ENCODE data around the gene ASB8.

Gene ASB8, protein sequence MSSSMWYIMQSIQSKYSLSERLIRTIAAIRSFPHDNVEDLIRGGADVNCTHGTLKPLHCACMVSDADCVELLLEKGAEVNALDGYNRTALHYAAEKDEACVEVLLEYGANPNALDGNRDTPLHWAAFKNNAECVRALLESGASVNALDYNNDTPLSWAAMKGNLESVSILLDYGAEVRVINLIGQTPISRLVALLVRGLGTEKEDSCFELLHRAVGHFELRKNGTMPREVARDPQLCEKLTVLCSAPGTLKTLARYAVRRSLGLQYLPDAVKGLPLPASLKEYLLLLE
- 10.9 to 46.4 (median 28.0) reads per million in 17 experiments for total RNA-seq

DNA sequence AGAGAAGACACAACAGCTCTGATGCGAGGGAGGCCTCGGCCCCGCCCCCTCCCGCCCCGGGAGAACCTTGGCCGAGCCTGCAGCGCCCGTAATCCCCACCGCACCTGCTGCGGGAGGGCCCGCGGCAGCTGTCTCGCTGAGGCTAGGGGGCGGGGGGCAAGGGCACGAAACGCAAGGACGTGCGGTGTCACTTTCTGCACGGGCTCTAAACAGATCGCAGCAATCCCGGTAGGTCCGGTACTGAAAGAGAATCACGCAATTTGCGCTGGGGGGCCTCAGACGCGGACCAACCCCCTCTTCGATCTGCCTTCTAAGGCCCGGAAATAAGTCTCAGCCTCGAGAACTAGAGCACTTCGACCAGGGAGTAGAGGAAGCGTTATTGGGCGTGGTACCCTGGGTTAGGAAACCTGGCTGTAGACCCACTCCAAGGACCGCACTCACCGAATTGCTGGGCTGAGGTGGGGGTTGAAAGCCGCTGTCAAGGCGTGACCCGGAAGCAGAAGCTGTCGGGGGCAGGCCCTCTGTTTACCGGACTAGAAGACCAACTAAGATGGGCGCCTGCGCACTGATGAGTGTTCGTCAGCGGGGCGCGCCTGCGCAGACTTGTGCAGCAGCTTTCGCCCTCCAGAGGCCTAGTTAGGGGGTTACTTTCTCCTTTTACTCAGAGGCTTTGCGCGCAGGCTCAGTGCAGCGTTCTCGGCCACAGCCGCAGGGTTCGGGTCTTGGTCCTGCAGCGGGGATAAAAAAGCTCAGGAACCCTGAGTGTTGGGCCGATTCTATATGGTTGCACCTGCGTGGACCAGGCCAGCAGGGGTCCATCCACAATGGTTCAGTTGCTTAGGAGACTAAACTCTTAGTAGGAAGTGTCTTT, at the start of gene ASB8:
ASB8 (minus strand) TSS at position 498 of the 871 bp plus-strand sequence. CDS start 4,019 bp downstream, outside the sequence.
- peak; percentile 98 to 99 (median 99) for DNase-seq

DNA sequence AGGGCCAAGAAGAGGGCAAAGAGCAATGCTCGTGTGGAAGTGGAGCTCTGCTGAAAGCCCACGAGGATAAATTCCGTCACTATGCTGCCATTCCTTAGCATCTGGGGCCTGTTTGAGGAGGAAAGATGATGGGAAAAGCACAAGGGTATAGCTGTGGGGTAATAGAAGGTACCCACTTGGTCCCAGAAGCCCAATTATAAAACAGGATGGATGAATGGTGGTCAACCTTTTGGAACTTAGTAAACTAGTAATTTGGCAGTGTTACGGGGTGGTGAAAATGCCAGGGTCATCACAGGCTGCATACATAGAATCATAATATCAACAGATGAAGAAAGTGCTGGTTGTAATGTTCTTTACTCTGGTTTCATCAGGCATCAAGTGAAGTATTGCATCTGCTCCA, 45.9 kb upstream of the ASB8 start, which contains the start of gene OR10AD1:
OR10AD1 (minus strand) TSS at position 101 of the 400 bp plus-strand sequence; CDS start at position 101, 0 bp downstream.
- no peak for DNase-seq

DNA sequence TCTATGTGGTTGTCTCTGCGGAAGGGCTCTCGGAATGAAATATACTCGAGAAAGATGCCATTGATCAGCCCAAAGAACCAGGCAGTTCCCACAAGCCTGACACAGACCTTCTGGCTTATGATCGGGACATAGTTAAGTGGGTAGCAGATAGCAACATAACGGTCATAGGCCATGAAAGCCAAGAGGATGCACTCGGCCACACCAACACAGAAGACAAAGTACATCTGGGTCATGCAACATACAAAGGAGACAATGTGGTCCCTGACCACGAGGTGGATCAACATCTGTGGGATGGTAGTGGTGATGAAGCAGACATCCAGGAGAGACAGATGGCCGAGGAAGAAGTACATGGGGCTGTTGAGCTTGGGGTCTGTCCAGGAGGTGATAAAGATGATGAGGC, 45.5 kb upstream of the ASB8 start:
- DNase-seq: no peak

DNA sequence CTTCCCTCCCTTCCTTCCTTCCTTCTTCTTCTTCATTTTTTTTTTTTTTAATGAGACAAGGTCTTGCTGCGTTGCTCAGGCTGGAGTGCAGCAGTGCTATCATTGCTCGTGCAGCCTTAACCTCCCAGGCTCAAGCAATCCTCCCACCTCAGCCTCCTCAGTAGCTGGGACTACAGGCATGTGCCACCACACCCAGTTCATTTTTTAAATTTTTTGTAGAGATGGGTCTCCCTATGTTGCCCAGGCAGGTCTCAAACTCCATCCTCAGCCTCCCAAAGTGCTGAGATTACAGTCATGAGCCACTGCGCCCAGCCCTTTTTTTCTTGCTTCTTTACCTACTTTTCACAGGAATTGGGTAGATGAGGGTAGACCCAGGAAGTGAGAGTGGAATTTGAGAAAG, 44.2 kb upstream of the ASB8 start:
- no peak for DNase-seq

DNA sequence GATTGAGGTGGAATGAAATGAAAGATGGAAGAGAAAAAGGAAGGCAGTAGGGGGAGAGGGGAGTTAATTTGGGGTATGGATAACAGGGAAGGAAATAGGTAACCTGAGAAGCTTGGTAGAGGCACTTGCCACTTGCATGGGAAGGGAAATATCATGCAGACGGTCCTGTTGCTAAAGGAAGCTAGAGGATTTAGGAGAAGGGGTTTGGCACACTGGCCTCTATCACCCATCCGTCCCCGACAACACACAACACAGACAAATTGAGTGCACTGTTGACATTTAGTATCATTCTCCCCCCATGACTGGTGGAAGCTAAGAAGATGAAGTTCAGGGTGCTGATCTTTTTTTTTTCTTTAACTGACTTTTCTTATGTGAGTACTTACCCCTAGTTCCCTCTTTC, 43.8 kb upstream of the ASB8 start:
- no peak for DNase-seq

DNA sequence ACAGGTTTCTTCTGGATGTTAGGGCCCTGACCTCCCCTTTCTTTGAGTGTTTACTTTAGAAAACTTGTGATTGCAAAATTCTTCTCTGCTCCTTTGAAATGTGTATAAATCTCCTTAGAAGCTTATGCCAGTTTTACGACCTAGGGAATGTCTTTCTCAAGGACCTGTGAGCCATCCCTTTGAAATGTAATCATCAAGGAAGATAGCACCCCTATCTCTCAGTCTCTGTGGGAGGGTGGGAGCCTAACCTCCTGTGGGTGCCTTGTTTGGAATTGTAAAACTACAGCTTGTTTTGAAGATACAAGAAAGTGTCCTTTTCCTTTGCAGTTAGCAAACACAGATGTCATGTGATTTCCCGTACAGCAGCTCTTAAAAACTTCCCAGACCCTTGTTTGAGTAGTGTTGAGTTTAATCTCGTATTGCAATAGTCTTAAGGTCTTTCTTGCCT, 42.5 kb upstream of the ASB8 start:
- peak in 3 of 4 experiments; percentile 20 to 39 (median 23) for DNase-seq

DNA sequence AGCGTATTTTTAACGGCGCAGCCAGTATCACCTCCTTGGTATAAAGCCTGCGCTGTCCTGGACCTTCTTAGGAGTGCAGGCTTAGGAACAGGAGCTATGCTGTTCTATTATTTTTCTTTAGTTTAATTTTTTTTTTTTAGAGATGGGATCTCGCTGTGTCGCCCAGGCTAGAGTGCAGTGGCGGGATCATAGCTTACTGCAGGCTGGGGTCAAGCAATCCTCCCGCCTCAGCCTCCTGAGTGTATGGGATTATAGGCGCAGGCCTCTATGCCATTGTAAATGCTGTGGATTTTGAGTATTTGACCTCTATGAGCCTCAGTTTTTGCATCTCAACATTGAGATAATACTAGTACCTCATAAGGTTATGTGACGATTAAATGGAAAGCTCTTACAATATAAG, 41.7 kb upstream of the ASB8 start:
- no peak for DNase-seq

DNA sequence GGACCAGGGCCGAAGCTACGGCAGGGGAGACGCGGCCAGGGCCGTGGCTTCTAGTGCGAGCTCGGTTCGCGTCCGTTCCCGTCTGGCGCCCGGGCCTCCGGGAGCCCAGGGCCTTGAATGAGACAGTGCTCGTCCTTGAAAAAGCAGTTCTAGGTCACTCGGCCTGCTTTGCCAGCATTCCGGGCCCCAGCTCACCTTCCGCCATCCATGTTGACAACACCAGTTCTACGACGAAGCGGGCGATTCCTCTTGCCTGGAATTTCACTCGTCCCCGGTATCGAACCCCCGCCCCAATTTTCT, 41.3 kb upstream of the ASB8 start:
- peak in 3 of 4 experiments; percentile 46 to 71 (median 65) for DNase-seq

DNA sequence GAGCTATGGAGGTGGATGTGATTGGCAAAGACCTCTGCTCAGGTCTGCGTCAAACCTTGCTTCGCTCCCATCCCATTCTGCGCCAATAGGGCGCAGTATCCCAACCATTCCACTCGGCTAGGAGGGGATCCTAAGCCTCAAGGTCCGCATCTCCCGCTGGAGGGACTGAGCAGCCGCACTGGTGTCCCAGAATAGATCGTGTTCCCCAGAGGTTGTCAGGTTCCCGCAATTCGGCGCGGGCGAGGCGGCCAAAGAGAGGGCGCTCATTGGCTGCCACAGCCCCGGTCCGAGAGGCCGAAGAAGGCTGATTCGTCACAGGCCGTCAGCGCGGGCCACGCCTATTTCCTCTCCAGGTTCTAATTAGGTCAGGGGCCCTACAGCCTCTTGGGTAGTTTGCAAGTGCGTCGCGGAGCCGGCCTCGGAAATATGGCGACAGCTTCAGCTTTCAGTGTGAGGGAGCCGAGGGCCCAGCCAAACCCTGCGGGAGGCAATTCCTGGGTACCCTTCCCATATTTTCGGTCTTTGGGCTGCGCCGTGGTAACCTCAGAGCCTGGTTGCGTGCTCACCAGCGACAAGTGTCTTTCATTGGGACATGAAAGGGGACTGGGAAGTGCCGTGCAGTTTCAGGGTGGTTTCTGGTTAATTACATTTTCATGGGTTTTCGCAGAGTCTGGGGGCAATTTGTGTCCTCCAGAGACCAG, 40.8 kb upstream of the ASB8 start:
- DNase-seq: peak; percentile 97 to 98 (median 98)

DNA sequence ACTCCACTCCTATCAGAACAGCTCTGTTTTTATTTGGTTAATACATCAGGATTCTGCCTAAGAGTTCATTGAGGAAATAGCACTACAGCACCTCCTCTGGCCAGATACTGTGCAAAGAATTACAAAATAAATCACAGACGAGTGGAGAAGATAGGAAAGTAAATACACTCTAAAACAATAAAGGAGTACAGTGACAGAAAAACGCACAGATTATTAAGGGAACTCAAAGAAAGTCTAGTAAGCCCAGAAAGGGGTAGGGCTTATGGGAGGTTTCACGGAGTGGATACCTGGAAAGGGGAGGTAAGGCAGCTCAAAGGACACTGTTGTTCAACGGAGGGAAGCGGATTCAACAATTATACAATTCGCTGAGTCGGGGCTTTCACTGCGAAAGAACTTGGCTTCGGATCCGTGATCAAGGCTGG, 40.2 kb upstream of the ASB8 start:
- peak; percentile 39 to 71 (median 53) for DNase-seq

DNA sequence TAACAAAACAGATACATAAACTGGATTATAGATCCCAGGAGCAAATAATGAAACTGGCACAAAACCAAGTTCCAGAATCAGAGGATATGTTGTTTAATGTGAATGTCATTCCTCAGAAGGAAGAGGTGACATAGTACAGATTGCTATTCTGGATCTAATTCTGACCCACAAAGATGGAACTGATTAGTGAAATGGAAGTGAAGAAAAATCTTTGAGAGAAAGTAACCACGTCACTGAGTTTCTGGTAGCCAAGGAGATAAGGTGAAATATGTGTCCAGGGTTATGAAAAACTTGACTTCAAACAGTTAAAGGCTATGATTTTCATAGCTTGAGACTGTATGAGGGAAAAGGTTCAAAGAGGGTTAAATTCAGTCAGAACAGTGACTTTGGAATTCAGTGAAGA, 37.5 kb upstream of the ASB8 start:
- no peak for DNase-seq

DNA sequence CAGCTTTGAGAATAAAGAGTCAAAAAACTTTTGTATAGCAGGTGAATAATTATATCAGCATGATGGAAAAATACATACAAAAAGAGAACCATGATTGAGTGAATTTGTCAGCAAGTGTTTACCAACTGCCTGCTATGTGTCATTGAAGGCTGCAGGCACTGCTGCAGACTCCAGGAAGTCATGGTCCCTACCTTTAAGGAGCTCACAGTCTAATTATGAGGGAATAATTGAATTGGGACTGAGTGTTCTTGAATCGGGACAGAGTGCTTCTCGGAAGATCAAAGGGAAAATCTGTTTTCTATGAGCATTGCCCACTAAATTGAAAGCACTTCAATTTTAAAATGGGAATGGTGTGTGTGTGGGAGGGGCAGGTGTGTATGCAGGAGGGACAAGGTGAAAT, 36.3 kb upstream of the ASB8 start:
- no peak for DNase-seq

DNA sequence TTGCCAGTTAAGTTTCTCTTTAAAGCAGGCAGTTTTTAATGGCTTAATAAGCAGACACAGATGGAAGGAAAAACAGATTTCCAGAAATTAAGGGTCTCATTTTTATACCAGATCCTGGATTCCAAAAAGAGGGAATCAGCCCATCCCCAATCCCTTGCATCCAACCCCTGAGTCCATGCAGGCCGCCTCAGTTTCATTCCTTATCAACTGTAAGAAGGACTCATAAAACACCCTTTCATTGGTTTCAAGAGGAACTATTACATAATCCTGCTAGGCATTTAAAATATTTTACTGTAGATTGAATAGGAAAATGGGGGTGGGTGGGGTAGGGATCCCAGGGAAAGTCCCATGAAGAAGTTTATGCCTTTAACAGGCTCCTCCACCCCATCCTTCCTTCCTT, 35.5 kb upstream of the ASB8 start:
- DNase-seq: no peak

DNA sequence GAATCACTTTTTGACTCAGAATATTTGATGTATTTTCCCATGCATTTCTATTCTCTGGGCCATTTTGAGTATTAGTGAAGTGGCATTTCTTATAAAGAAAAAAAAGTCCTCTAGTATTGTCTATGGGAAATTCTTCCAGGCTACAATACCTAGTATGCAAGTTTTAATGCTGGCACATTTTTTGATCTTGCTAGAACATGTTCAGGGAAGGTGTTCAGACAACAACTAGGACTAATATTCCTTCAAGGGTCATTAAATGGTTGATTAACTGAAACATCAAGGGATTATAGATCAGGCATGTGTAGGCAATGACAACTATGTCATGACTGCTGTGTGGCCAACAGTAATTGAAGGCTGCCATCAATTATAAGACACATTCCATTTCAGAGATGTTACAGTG, 33.8 kb upstream of the ASB8 start:
- DNase-seq: no peak

DNA sequence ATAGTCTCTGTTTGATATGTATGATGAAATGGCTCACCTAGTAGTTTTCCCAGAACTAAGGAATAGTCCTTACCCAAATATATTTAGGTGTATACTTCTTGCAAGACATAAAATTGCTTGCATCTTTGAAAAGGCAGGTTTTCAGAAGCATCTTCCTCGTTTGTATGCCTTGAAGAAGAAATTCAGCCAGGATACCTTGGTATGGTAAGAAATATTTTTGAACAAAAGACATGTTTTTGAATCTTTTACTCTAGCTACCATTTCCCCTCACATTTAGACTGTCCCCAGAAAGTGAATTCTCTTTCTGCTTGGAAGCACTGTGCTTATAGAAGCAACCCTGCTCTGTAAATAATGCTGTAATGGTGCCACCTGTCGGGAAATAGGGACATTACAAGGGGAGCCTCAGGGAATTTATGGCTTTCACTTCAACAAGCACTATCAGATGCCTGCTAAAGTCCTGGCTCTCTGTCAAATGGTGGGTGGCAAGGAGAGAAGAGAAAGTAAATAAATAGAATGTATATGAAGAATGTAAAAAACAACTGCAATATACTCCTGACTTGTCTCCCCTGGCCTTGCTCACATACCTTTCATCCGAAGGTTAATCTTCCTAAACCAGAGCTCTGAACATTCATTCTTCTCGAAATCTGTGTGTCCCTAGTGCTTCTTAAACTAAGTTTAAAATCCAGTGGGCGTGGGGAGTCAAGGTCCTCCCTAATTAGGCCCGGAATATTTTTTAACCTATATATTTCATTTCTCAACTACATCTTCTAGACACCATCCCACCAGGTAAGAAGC, 32.2 kb upstream of the ASB8 start:
- DNase-seq: peak; percentile 75 to 87 (median 76)

DNA sequence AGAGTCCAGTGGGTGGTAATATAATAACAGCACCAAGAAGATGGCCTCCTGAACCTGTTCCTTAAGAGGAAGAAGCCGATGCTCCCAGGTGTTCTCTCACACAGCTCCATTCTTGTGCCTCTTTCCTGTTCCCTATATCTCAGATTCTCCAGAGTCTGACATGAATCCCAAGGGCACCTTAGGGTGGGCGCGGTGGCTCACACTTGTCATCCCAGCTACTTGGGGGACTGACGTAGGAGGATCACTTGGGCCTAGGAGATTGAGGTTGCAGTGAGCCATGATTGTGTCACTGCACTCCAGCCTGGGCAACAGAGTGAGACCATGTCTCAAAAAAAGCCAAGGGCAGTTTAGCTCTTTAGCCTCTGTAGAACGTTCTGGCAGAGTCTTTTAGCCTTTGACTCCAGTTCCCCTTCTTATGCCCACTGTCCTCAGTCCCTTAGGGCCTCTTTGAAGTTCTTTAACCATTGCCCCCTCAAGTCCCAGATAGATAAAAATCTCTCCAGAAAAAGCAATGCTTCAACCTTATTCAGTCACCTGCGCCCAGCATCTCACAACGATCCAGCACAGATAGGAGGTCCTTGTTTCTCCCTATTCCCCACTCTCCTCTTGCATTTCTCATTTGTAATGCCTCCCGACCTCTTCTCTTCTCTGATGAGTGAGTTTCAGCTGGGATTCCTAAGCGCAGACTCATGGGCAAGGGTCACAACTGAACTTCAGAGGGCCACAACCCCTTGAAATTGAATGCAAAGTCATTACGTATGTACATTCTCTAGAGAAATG, 30.8 kb upstream of the ASB8 start:
- DNase-seq: no peak

DNA sequence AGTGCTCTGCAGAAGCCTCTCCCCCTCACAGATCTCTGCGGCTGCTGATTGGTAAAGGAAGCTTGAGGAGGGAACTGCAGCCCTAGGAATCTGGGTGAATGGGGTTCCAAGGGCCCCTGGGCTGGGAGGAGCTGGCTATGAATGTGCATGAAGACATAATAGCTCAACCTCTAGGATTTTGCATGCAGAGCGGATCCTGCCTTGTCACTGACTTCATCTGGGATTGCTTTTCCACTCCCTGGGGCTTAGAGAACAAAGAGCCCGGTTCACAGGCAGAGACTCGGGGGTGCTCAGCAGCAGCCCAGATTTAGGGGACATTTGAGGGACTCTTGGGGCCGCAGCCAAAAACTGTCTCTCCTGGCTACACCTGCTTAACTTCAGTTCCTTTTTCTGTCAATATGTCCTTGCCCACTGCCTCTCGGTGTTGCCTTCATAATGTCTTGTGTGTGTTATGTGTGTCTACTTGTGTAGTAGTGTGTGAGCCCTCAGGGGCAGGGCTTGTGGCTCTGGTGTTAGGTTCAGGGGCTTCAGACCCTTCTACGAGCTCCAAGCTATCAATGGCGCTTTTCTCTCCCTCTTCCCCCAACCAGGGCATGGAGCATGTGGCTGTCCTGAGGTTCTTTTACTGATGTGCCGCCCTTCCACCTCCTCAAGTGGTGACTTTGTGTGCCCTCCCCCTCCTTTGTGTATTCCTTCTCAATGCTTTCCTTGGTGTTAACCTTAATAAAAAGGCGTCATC, 28.0 kb upstream of the ASB8 start:
- no peak for DNase-seq

DNA sequence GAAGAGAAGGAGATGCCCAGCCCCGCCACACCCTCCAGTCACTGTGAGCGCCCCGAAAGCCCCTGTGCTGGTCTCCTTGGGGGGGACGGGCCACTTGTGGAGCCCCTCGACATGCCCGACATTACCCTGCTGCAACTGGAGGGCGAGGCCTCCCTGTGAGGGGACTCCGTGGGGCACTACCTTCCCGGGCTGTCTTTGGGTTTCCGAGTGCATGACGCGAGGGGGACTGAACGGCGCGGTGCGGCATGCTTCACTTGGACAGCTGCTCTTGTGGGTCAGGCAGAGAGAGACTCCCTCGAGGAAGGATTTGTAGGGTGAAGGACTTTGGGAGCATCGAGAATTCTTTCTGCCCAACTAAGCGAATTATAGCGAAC, 27.2 kb upstream of the ASB8 start:
- DNase-seq: no peak

DNA sequence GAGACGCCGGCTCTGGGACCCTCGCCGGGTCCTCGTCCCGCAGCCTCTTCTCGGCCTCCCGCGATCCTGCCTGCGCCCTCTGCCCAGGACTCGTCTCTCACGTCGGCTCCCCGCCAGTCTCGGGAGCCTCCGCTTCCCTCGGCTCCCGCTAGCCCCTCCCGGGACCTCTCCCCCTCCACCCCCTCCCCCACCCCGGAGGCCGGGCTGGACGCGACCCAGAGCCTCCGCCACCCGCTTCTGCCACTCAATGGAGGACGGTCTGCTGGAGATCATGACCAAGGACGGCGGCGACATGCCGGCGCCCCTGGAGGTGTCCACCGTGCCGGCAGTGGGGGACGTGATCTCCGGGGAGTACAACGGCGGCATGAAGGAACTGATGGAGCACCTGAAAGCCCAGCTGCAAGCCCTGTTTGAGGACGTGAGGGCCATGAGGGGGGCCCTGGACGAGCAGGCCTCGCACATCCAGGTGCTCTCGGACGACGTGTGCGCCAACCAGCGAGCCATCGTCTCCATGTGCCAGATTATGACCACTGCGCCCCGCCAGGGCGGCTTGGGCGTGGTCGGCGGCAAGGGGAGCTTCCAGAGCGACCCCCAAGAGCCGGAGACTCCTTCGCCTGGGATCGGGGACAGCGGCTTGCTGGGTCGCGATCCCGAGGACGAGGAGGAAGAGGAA, 26.7 kb upstream of the ASB8 start:
- DNase-seq: no peak
